HG03469 (cell line): ENCODE results near the gene SYF2.
A peak's percentile ranks its signal among the peaks of the same experiment; 100 is the strongest.
"Not testable (repeated sequence)": the region's sequence is repeated elsewhere in the genome, so short reads cannot be mapped to it uniquely, and the experiment has no call there.

Source experiments
- ATAC-seq: cut with Tn5 transposase; IDR thresholded peaks from one replicate; pipeline ENCODE4 v1.9.1; 2021; ENCODE audit warnings: mild to moderate bottlenecking, moderate library complexity, moderate number of reproducible peaks; ENCODE audit not compliant: unreplicated experiment

The SYF2 gene

GRCh38 chr1:25247024-25247828 lies 14.9 kb upstream of the SYF2 start, which contains the start of gene RSRP1:
Gene RSRP1, minus strand, starts transcription at chr1:25247454. Its CDS starts 491 bp downstream, at chr1:25246963.
- ATAC-seq = peak; percentile 65

GRCh38 chr1:25246600-25247023 lies 14.3 kb upstream of the SYF2 start:
- no peak for ATAC-seq

GRCh38 chr1:25245809-25246599 lies 13.7 kb upstream of the SYF2 start:
- ATAC-seq = no peak

DNA sequence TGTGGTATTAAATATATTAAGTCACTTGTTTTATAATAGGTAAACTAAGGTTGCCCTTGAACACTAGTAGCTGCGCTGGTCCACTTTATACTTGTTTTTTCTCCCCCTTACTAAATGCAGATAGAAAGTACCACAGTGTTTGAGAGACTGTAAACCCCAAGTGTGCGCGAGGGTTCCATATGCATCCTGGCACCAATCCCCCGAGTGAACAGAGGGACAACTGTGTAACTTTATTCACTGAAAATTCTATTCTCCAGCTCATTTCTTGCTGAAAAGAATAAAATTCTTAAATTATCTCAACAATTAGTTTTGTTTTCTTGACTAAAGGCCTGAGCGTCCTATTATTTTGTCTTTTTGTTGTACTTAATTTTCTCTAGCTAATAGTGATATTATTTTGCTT lies 13.1 kb upstream of the SYF2 start:
- ATAC-seq = no peak

GRCh38 chr1:25243907-25244306 lies 11.6 kb upstream of the SYF2 start:
- no peak for ATAC-seq

DNA sequence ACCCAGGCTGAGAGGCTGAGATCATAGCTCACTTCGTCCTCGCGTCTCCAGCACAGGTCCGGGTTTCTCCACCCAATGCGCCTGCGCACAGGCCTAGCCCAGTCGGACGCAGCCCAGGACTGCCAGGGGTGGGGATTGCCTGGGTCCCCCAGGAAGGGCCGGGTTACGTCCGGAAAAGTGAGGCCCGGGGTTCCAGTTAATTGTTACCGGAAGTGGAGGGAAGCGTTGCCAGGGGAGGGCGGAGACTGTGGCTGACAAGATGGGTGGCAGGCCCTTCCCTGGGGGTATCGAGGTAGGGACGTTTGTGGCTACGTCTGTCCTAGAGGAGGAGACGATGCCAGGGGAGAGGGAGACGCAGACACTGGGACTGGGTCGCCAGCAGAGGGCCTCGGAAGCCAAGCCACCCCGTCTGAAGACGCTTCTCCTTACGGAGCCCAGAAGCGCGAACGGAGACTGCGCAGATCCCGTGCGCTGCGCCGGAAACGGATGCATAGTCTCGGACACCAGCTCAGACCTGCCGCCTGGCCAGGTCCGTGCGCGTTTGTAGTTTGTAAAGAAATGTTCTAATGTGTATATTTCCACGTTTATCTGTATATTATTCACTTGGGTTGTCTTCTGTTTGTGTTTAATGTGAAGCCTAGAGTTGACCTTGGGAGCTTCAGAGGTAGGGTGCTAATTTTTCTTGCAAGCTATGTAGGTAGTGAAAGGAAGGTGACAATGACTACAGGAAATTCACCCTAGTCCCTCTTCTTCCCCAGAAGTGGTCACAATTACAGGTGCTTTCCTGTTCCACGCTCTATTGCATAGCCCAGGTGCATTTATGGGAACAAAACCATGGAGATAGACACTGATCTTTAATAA lies 7.6 kb upstream of the SYF2 start:
- ATAC-seq = peak; percentile 45

DNA sequence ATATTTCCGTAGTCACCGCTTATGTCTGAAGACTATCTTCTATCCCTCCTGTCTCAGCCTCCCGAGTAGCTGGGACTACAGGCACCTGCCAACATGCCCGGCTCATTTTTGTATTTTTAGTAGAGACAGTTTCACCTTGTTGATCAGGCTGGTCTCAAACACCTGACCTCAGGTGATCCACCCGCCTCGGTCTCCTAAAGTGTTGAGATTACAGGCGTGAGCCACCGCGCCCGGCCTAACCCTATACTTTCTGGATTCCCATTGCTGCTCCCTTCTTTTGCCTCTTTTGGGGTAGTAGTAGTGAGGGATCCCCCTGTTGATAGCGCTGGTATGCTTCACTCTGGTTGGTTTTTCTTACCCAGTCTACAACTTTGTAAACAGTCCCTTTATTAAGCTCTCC lies 5.7 kb upstream of the SYF2 start:
- no peak for ATAC-seq

- ATAC-seq = not testable (repeated sequence)
These were observed 4.0 kb upstream of the SYF2 start for GRCh38 chr1:25236261-25236660.

DNA sequence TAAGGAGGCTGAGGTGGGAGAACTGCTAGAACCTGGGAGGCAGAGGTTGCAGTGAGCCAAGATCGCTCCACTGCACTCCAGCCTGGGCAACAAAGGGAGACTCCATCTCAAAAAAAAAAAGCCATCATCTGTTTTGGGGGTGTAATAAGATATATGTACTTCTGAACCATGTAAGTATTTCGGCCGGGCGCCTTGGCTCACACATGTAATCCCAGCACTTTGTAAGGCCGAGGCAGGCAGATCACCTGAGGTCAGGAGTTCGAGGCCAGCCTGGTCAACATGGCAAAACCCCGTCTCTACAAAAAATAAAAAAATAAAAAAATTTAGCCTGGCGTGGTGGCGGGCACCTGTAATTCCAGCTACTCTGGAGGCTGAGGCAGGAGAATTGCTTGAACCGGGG lies 3.1 kb upstream of the SYF2 start:
- ATAC-seq = not testable (repeated sequence)

DNA sequence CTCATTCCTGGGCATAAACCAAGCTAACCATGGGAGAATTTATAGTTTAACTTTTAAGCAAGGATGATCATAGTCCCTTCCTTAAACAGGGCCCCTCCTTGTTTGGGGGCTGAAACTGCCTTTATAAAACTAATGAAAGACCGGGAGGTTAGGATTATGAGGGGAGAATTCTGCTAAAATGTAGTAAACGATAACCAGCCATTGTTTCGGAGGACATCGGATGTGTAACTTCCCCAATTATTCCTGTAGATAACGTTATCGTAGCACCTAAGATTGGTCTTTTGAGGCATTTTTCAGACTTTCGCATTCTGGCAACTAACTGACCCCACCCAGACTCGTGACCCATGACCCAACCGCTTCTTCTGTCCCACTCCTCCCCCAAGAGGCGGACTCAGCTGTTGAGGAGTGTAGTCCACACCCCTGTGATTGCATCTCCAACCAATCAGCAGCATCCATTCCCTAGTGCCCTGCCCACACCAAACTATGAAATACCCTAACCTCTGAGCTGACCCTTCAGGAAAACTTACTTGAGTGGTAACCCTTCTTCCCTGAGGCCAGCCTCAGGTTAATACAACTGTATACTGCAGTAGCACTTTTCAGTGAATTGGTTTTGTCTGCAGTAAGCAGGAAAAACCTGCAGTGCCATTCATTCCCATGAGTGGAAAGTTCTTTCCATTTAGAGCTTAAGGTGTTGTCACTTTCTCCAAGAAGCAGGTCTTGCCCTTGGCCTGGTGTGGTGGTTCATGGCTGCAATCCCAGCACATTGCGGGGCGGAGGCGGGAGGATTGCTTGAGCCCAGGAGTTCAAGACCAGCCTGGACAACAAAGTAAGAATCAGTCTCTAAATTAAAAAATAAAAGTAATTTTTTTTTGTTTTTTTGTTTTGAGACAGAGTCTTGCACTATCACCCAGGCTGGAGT lies 823 bp upstream of the SYF2 start:
- no peak for ATAC-seq

DNA sequence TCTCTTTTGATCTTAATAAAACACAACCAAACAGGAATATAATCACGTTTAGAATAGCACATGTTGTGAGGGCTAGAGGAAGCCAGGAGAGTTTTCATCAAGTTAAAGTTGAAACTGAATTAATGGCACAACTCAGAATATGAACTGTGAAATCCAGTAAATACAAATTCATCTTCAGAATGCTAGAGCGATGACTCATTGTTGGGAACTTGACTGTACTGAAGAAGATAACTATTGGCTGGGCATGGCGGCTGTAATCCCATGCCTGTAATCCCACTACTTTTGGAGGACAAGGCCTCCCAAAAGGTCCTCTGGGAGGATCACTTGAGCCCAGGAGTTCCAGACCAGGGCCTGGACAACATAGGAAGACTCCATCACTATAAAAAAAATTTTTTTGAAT lies 8.8 kb downstream of the SYF2 start:
- ATAC-seq = no peak

GRCh38 chr1:25222606-25223005 lies 9.7 kb downstream of the SYF2 start:
- ATAC-seq = no peak

- no peak for ATAC-seq
These were observed 11.6 kb downstream of the SYF2 start for GRCh38 chr1:25220666-25221065.

- ATAC-seq = no peak
These were observed 12.5 kb downstream of the SYF2 start for GRCh38 chr1:25219661-25220251.

DNA sequence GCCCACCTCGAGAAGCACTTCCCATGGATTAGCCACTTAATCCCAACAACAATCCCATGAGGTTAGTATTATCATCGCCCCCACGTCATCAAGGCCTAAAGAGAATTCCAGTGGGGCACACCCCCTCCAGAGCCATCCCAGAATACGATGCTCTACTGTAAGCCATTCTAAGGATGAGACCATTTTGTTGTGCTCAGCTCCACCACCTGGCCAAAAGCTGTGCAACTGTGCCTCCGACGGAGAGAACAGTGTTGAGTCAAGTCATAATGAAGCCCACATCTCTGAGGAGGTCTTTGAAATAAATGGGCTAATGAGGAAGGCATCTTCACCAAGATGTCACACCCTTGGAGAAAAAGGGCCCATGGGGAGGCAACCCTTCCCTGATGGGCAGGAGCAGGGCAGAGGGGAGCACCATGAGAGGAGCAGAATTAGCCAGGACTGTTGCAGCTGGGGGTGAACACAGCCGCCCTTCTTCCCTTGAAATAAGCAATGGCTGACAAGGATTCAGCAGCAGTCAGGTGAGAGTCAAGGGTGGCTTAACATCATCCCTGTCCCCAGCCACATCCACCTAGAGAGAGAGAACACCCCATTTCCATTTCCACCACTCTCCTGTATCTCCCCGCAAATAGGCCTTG lies 14.6 kb downstream of the SYF2 start:
- ATAC-seq = no peak

DNA sequence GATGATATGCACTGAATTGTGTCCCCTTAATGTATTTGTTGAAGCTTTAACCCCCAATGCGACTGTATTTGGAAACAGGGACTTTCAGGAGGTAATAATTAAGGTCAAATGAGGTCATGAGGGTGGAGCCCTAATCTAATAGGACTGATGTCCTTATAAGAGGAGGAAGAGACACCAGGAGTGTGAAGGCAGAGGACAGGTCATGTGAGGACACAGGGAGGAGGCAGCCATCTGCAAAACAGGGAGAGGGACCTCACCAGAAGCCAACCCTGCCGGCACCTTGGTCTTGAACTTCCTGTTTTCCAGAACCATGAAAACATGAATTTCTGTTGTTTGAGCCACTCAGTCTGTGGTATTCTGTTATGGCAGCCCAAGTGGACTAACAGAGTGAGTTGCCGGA lies 15.3 kb downstream of the SYF2 start:
- ATAC-seq = no peak

DNA sequence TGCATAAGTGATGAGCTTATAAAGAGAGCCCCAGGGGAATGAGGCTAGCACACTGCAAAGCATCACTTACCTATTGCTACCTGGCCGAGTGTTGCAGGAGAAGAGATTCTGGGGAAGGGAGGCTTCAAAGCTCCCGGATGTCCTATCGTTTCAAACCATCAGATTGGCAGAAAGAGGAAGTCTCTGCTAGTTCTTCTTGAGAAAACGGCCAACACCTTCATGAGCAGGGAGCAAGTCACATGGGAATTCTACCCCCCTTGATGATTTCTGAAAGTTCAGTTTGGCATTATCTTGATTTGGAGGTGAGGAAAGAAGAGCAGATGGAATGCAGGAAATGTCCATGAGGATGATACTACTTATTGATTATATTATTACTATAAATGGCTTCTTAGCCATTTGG lies 16.2 kb downstream of the SYF2 start:
- ATAC-seq = no peak

- ATAC-seq = no peak
These were observed 19.6 kb downstream of the SYF2 start for GRCh38 chr1:25212725-25213124.

GRCh38 chr1:25210728-25211127 lies 21.6 kb downstream of the SYF2 start:
- no peak for ATAC-seq
